HG03039 (cell line): Measurements from ENCODE around the gene CST9L.
A peak's percentile ranks its signal among the peaks of the same experiment; 100 is the strongest.

Source experiments
- ATAC-seq: cut with Tn5 transposase; IDR thresholded peaks from one replicate; pipeline ENCODE4 v1.9.1; 2021; ENCODE audit warnings: mild to moderate bottlenecking, moderate library complexity; ENCODE audit not compliant: unreplicated experiment

The CST9L gene, protein sequence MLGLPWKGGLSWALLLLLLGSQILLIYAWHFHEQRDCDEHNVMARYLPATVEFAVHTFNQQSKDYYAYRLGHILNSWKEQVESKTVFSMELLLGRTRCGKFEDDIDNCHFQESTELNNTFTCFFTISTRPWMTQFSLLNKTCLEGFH

DNA sequence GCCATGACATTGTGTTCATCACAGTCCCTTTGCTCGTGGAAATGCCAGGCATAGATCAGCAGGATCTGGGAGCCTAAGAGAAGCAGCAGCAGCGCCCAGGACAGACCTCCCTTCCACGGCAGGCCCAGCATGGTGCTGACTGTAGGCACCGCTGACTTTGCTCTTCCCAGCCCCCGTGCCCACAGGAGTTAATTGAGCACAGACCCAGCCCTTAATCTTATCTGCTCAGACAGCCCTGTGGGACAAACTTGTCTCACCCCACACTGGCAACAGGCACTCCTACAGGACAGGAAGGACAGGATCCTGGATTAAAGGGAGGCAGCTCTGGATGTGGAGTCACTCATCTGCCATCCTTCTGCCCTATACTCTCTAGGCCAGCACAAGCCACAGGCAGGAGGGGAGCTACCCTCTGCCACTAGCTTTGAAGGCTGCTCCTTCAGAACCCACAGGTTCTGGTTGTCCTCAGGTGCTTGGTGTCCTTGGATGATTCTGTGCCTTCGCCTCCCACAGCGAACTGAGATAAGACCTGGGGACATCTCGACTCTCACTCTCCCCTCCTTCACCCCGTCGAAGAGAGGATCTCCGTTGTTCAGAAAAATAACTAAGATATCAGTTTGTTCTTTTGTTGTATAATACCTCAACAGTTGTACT is at the start of gene CST9L:
TSS of gene CST9L (minus strand) at position 165 of the 651 bp plus-strand sequence. CDS start at position 131, 34 bp downstream.
- no peak for ATAC-seq

DNA sequence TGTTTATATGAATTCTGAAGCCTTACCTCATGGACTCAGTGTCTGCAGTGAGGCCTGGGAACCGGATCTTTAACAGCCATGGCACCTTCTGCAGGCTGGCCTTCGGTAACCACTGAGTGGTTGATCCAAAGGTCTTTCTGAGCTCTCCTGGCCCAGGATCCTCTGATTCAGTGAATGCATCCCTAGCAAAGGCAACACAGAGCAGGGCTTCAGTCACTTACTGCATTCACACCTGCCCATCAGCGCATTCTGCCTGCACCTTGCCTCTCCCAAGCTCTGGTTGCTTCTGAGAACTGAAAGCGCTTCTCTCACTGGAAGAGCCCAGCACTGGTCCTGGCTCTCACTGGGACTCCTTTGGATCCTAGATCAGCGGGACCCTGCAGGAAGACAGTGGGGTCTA is 45.9 kb upstream of the CST9L start:
- no peak for ATAC-seq

DNA sequence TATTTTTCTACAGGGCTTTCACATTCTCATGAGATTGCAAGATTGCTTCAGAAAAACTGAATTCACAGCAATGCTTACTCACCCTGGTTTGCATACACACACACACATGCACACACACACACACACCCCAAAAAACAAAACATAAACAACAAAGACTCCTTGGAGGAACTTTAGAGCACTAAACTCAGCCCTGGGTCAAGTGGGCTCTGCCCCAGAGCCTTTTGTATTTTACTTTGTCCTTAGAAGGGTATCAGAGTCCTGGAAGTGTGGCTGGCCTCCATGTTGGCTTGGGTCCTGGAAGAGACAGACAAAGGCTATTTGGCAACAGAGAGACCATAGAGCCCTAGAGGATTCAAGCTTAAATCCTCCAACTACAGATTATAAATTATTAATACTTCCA is 45.4 kb upstream of the CST9L start:
- ATAC-seq, result no peak

DNA sequence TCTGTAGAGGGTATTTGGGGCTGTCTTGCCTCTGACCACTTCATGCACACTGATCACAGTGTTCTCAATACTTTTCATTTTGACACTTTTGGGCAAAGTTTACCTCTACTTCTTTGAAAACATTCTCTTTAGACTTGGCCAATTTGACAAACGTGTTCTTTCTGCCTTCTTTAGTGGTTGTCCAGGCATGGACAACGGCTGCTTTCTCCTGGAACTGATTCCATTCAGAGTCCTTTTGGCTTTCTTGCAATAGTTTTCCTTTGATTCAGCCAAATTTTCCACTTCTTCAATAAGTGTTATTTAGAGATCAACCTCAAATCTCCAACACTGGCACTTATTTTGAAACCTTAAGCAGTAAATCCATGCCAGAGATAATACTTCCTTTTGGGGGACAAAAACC is 44.1 kb upstream of the CST9L start:
- ATAC-seq, result no peak

DNA sequence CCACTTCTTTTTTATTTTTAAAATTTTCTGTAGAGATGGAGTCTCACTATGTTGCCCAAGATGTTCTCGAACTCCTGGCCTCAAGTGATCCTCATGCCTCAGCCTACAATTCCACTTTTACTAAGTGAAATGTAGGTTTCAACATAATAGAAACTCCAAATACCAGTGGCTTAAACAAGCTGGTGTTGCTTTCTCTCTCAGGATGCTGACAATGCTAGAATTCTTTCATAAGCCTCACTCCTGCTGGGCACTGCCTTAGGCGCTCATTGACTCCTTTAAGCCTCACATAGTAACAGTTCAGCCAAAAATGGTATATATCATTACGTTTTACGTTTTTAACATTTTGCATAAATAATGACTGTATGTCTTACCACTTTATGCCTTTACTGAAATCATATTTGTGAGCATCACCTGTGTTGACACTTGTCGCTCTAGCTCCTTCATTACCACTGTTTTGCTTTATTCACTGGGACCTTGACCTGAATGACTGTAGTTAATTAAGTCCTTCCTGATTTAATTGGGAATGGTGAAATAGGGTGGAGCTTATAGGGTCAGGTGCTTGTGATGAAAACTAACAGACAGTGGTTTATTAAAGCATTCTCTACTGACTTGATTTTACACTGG is 41.3 kb upstream of the CST9L start:
- ATAC-seq, result no peak

DNA sequence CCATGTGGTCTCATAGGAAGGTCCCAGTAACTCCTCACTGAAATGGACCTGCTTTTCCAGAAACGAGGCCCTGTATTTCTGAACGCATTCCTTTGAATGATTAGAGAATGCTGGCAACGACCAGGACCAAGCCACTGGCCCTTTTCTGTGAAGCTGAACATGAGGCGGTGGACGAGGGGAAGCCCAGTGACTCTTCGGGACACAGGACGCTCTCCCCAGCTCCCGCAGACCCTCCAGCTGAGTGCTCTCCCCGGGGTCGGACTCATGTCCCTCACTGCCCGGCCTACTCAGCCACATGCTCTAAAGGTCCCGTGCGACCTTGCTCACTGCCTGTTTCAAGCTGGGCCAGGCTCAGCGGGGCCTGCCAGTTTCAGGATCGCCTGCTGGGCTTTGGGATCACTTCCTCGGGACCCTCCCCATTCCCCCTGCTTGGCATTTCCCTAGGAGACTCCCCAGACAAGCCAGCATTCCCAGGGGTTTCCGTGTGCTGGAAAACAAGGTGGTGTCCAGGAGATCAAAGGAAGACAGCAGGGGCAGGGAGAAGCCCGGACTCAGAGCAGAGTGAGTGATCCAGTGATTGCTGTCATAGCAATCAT is 40.1 kb upstream of the CST9L start:
- ATAC-seq, result no peak

DNA sequence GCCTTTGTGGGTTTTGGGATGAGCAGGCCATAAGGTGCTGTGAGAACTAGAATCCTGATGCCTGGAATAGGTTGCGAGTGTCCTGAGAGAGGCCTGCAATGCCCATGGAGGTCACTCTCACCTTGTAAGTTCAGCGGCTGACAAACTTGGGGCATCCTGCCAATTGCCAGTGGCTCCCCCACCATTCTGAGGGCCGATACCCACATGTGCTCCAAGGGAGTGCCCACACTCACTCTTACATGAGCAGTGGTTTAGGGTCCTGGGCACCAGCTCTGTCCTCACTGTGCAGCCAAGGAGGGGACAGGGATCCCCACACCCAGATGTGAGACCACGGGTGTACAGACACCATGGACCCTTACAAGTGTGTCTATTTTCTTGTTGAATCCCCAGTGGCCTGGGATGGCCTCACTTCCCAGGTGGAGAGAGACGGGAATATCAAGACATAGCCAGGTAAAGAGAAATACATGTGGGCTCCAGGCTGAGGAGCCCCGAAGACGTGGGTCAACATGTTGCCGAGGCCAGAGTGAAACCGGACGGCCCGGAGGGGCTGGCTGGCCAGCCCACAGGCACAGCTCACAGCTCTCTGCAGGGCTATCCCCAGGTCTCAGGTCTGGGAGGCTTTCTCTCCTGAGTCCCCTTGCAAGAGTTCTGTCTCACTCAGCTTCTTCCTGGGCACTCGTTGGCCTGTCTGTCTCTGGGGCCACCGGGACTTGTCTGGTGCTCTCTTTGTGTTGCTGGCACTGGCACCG is 39.4 kb upstream of the CST9L start:
- no peak for ATAC-seq

DNA sequence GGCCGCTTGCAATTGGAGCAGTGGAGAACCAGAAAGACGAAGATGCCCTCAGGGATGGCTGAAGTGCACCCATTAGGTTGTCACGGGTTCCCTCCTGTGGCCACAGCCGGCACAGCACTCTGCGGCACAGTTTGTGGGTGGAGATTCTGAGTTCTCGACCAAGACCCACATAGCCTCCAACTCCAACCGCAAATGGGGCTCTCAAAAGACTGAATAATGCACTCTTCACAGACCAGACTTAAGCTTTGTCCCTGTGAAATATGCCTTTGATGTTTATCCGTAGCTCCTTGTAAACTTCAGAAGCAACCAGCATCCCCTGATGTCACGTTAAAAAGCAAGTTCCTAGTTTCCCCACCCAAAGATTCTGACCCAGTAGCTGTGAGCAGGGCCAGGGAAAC is 38.4 kb upstream of the CST9L start:
- ATAC-seq, result peak; percentile 90

DNA sequence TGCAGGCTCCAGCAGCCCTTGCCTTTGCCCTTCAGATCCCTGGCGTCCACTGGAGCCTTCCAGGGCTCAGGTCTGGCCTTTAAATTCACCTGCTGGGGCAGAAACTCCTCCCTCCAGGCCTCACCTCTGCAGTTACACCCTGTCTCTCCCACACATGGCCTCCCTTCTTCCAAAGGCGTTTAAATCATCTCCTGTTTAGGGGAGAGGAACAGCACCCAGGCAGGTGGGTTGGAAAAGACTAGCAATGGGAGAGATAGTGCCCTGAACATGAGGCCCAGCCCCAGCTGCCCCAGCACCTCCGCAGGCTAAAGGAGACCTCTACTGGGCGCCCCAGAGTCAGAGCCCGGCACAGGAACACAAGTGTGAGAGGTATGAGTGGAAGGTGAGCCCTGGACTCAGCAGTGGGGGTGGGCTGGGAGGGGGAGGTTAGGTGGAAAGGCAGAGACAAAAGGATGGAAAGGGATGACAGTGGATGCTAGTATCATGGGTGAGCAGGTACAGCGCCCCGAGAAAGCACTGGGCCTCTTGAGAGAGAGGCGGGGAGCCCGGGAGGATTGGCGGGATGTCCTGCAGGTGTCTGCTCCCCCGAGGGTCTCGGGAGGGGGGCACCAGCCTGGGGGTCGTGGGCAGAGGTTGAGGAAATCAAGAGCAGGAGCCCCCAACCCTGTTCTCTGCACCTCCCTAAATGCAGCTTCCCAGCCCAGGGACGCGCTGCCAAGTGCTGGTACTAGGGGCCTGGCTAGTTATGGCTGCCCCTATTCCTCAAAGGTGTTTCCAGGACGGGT is 37.8 kb upstream of the CST9L start, which contains the start of gene CST9:
TSS of gene CST9 (minus strand) at position 51 of the 785 bp plus-strand sequence. CDS start 53 bp downstream, outside the sequence.
- no peak for ATAC-seq

DNA sequence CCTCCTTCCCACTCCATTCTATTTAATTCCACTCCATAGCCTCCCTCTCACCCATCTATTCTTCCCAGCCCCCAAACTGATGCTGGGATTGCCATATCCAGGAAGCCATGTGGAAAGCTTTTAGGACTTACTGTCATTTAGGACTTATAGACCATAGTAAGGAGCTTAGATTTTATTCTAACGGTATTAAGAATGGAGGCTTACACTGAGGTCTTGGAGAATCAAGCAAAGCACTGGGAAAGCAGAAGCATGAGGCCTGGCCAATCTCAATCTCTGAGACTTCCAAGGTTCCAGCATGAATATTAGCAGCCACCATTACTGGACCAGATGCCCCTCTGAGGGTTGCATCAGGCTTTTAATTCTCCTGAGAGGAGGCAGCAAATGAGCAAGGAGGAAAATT is 36.0 kb upstream of the CST9L start:
- ATAC-seq, result no peak

DNA sequence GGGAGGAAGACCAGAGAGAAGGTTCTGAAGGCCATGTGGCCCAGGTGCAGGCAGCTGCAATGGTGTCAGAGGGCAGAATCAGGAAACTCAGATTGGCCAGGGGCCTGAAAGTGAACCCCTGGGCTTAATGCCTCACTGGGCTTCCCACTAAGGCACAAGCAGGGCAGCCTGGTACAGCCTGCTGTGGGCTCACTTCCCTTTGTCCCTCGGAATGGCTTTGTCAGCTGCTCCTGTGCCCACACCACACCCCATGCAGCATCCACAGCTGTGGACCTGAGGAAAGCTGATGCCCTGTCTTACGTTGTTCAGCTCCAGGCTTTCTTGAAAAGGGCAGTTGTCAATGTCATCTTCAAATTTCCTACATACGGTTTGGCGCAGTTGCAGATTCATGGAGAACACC is 35.0 kb upstream of the CST9L start:
- ATAC-seq, result no peak

DNA sequence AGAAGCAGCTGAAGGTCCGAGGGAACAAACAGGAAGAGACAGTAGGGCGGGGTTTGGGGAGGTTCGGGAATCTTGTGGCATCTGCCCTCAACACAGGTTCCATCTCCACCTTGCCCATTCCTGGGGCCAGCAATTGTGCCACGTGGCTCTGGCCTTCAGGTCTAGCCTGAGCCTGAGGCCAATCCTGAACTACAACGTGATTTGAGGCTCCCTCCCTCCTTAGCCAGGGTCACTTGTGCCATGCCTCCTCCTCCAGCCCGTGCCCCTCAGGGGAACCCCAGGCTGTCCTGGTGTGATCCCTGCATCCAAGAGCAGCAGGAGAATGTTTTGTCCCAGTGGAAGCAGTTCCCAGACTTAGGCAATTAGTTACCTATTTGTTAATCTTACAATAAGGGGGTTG is 34.4 kb upstream of the CST9L start:
- no peak for ATAC-seq

DNA sequence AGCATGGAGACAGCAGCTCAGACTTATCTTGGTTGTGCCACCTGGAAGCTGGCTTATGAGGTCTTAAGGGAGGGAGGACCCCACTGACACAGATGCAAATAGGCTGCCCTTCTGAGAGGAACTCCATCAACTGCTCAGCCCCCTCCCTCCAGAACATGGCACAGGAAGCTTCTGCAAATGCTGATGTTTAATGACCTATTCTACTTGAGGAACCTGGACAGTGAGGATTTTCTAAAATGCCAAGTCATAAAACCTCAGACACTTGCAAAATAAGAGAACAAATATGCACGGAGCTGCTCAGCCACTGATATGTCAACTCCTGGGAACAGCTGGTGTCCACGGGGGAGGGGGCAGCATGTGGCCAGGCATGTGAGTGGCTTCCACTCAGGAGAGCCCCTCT is 34.0 kb upstream of the CST9L start:
- no peak for ATAC-seq

DNA sequence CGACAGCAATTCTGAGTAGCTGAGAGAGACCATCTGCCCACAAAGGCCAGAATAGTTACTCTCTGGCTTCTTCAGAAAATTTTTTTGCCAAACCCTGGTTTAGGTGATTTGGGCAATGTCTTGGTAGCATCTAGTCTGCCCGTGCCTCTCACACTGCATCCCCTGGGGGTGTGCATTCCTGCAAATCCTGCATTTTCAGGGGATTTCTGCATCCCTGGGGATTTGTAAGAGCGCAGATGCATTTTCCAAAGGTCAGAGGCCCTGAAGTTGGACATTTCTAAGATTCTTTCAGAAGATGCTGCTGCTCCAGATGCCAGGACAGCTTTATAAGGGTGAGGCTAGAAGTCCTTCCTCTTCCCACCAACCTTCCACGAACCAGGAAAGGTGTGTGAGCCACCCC is 33.4 kb upstream of the CST9L start:
- no peak for ATAC-seq

DNA sequence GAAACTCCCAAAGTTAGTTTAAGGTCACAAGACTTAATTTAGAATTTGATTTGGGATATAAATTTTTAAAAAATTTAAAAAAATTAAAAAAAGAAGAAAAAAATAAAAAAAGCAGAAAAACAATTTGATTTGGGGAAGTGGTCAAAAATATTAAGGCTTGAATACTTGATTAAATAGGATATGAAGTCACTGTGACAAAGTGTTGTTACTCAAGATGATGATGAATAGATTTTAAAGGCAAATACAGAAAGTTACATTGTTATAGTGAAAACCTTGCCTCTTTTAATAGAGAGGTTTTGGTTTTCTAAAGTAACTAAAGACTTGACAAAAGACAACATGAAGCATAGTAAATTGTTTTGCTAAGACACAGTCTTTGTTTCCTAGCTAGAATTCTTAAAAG is 30.2 kb upstream of the CST9L start:
- no peak for ATAC-seq

DNA sequence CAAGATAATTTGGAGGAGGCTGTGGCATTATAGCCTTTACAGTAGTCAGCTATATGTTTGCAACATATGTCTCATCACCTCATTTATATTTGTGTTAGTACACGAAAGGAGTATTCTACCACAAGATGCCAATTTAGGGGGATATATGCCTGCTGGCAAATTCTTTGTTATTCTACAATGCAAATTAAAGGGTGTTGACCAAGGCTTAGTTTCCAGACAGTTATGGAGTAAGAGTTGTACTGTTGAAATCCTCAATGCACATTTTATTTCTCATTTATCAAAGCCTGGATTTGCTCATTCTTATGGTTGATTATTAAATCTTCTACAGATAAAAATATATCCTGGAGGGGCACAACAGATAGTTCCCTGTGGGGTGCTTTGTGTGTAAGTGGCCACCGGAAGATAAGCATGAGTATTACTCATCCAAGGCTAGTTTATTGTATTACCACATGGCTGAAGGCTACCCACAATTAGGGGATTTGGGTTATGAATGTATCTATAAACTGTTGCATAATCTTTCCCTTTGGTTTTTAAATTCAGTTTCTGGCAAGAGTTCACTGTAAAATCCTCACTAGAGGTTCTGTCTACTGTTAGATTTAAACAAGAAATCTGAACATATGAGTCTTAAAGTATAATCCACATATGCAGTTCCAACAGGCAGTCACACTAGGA is 28.4 kb upstream of the CST9L start:
- no peak for ATAC-seq

DNA sequence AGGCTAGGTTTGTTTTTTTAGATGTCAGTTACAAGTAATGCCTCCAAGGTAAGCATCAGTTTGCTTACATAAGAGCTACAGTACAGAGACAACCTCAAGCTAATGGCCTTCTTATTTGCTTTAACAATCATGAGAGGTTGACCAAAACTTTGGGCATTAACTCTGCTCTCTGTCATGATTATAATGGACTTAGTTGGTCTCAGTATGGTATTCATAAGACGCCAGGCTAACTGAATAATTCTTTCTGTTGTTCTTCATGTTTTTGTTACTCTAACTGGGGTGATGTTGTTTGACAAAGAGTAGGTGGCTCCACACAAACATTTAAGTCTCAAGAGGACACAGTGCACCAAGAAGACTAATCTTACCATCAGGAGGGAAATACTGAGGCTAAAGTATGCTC is 27.7 kb upstream of the CST9L start:
- ATAC-seq, result no peak

DNA sequence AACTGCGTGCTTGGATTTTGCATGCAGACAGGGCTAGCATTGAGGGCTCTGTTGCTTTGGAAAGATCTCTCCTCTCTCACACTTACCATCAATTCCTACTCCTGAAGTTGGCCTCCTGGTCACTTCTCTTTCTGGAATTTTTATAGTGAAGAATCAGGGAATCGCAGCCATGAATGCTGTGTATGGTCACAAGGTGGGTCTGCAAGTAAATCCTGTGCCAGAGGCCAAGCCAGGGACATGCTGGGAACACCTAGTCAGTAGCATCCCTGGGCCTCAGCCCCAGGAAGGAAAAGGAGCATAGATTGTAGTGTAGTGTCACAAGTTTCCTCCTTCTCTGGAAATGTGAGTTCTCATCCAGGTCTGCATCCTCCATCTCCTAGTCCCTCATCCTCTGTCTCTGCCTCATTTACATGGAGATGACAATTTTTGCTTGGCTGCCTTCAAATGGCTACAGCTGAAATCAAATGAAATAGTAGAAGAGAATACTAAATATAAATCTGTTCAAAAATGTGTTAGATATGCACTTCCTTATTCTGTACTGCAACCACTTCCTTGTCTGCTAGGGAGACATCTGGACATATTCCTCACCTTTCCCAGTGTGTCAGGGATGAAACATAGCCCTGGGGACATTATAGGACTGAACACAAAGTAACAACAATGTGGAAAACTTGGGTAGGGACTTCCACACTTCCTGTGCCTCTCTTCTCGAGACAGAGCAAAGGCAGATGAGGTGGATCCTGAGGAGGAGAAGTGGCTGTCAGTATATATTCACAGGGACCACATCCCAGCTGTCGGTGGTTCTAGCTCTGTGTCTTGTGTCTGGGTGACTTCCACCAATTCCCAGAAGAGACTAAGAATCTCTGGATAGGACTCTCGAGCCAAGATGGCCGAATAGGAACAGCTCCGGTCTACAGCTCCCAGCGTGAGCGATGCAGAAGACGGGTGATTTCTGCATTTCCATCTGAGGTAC is 20.4 kb upstream of the CST9L start:
- no peak for ATAC-seq

DNA sequence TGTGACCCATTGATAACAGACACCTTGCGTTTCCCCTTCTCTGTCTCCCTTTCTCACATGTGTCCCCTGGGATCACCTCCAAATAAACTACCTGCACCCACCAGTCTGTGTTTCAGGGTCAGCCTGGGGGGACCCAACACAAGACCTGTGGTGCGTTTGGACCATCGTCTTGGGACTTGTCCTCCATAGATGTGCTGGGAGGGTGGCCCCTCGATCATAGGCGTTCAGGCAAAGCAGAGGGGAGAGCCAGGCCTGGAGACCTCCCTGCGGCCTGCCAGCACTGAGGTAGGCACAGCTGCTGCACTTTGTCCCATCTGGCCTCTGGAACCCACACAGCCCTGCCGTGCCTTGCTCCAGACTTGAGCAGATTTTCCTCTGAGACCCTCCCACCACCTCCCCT is 19.3 kb upstream of the CST9L start:
- no peak for ATAC-seq
